ENCODE data around the gene DAAM1. TPM values are rescaled to one million over a fixed set of nuclear protein-coding genes. Genes with fewer than 3 reads are reported as not detected.

DAAM1 gene
- polyA plus RNA-seq, 3 donors from 2014 or later: 7.3 to 14.2 (median 12.1) TPM

DNA sequence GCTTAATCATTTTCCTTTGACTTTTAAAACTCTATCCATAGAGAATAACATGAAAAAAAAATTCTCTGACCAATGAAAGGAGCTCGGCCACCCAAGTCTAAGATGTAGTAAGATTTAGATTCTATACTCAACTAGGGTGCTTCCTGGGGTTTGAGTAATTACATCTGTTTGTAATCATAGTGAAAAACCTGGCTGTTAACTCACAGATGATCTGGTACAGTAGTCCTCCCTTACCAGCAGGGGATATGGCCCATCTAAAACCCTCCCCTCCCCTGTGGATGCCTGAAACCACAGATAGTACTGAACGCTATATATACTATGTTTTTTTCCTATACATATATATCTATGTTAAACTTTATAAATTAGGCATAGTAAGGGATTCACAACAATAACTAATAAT, 89.2 kb downstream of the DAAM1 start:
- peaks cover 4 to 11% (median 11%) of the 10 kb centered on the region in 3 donors for H3K36me3 Mint-ChIP-seq
- H3K4me1 Mint-ChIP-seq: peaks cover 22 to 25% of the 10 kb centered on the region in 2 donors
- DNase-seq: no peak
- H3K27ac Mint-ChIP-seq: no peak overlapping the region
- no peaks in the 10 kb centered on the region for H3K9me3 Mint-ChIP-seq
- no peak overlapping the region for H3K4me3 Mint-ChIP-seq
- peaks cover 0 to 2% (median 2%) of the 10 kb centered on the region in 3 donors for H3K27me3 Mint-ChIP-seq (ENCODE audit: low read depth in 3 of 3)

- Mint-ChIP-seq H3K27ac (no peak overlapping the region), H3K36me3 (peaks cover 6 to 11% (median 11%) of the 10 kb centered on the region in 3 donors), H3K9me3 (no peaks in the 10 kb centered on the region), H3K27me3 (ENCODE audit: low read depth in 3 of 3) (peaks cover 0 to 2% (median 2%) of the 10 kb centered on the region in 3 donors), H3K4me3 (no peak overlapping the region), H3K4me1 (peaks cover 22 to 25% of the 10 kb centered on the region in 2 donors)
- no peak for DNase-seq
These were observed 89.6 kb downstream of the DAAM1 start for GRCh38 chr14:59278111-59278510.

GRCh38 chr14:59280961-59281360, 92.5 kb downstream of the DAAM1 start:
- peaks cover 0 to 2% (median 2%) of the 10 kb centered on the region in 3 donors for H3K27me3 Mint-ChIP-seq (ENCODE audit: low read depth in 3 of 3)
- H3K9me3 Mint-ChIP-seq: peaks cover 3 to 22% (median 11%) of the 10 kb centered on the region in 6 donors
- no peak for DNase-seq
- peaks cover 6% of the 10 kb centered on the region in 2 donors for H3K4me1 Mint-ChIP-seq
- H3K27ac Mint-ChIP-seq: no peak overlapping the region
- H3K36me3 Mint-ChIP-seq: peaks cover 25 to 26% (median 26%) of the 10 kb centered on the region in 3 donors
- no peak overlapping the region for H3K4me3 Mint-ChIP-seq

GRCh38 chr14:59281609-59282377, 93.3 kb downstream of the DAAM1 start:
- H3K27ac Mint-ChIP-seq: no peak overlapping the region
- H3K4me1 Mint-ChIP-seq: no peaks in the 10 kb centered on the region
- H3K4me3 Mint-ChIP-seq: no peak overlapping the region
- peaks cover 25 to 26% (median 26%) of the 10 kb centered on the region in 3 donors for H3K36me3 Mint-ChIP-seq
- H3K27me3 Mint-ChIP-seq (ENCODE audit: low read depth in 3 of 3): peaks cover 0 to 2% (median 2%) of the 10 kb centered on the region in 3 donors
- peaks cover 3 to 22% (median 11%) of the 10 kb centered on the region in 6 donors for H3K9me3 Mint-ChIP-seq
- no peak for DNase-seq

GRCh38 chr14:59282378-59282765, 93.9 kb downstream of the DAAM1 start:
- Mint-ChIP-seq H3K36me3 (peaks cover 25 to 26% (median 26%) of the 10 kb centered on the region in 3 donors), H3K27ac (no peak overlapping the region), H3K27me3 (ENCODE audit: low read depth in 3 of 3) (peaks cover 0 to 2% (median 2%) of the 10 kb centered on the region in 3 donors), H3K4me3 (no peak overlapping the region), H3K4me1 (no peaks in the 10 kb centered on the region), H3K9me3 (peaks cover 3 to 22% (median 11%) of the 10 kb centered on the region in 6 donors)
- DNase-seq: no peak

DNA sequence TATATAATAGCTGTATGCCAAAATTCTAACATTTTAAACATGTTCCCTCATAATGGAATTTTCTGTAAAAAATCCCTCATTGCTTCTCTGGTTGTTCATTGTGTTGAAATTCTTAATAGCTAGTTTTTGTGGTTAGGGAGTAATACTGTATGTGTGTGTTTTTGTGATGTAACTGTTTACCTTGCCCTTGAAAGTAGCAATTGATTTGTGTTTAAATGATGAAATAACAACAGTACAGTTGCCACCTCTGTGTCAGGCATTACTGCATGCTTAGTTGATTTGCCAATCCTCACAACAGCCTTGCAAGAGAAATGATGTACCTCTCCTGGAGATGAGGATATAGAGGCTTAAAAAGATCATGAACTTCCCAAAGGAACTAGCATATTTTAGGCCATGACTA, 94.9 kb downstream of the DAAM1 start:
- peaks cover 0 to 2% (median 2%) of the 10 kb centered on the region in 3 donors for H3K27me3 Mint-ChIP-seq (ENCODE audit: low read depth in 3 of 3)
- H3K4me3 Mint-ChIP-seq: no peak overlapping the region
- DNase-seq: no peak
- H3K9me3 Mint-ChIP-seq: peaks cover 4 to 22% (median 11%) of the 10 kb centered on the region in 6 donors
- H3K4me1 Mint-ChIP-seq: no peaks in the 10 kb centered on the region
- H3K36me3 Mint-ChIP-seq: peaks cover 26 to 31% (median 26%) of the 10 kb centered on the region in 3 donors
- H3K27ac Mint-ChIP-seq: no peak overlapping the region

GRCh38 chr14:59284059-59284458, 95.6 kb downstream of the DAAM1 start:
- H3K27ac Mint-ChIP-seq: no peak overlapping the region

DNA sequence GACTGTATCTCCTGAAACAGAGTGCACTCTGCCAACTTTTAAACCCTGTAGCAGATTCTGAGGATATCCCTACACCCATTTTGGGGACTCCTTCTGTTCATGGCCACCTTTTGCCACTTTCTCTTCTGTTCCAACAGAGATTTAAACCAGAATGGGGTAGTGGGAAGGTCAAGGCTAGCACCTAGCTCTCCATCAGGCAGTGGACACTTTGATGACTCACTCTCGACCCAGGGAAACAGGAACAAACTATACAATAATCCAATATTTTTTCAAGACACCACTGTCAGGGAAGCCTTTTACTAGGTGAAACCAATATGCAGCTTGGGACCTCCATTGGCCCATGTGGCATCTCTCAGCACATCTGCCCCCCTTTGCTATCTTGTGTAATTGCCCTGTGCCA, 103.6 kb downstream of the DAAM1 start:
- H3K27me3 Mint-ChIP-seq (ENCODE audit: low read depth in 3 of 3): peaks cover 0 to 1% (median 0%) of the 10 kb centered on the region in 3 donors
- peaks cover 0 to 2% (median 0%) of the 10 kb centered on the region in 6 donors for H3K9me3 Mint-ChIP-seq
- DNase-seq: no peak
- H3K27ac Mint-ChIP-seq: no peak overlapping the region
- H3K36me3 Mint-ChIP-seq: peaks cover 26 to 41% (median 40%) of the 10 kb centered on the region in 3 donors
- no peak overlapping the region for H3K4me3 Mint-ChIP-seq
- H3K4me1 Mint-ChIP-seq: peaks cover 7 to 12% of the 10 kb centered on the region in 2 donors

More at GRCh38 chr14:59284059-59284458, 95.6 kb downstream of the DAAM1 start:
- peaks cover 28 to 30% (median 29%) of the 10 kb centered on the region in 3 donors for H3K36me3 Mint-ChIP-seq
- no peak overlapping the region for H3K4me3 Mint-ChIP-seq
- no peak for DNase-seq
- no peaks in the 10 kb centered on the region for H3K4me1 Mint-ChIP-seq
- peaks cover 4 to 22% (median 11%) of the 10 kb centered on the region in 6 donors for H3K9me3 Mint-ChIP-seq
- peaks cover 0 to 2% (median 2%) of the 10 kb centered on the region in 3 donors for H3K27me3 Mint-ChIP-seq (ENCODE audit: low read depth in 3 of 3)

DNA sequence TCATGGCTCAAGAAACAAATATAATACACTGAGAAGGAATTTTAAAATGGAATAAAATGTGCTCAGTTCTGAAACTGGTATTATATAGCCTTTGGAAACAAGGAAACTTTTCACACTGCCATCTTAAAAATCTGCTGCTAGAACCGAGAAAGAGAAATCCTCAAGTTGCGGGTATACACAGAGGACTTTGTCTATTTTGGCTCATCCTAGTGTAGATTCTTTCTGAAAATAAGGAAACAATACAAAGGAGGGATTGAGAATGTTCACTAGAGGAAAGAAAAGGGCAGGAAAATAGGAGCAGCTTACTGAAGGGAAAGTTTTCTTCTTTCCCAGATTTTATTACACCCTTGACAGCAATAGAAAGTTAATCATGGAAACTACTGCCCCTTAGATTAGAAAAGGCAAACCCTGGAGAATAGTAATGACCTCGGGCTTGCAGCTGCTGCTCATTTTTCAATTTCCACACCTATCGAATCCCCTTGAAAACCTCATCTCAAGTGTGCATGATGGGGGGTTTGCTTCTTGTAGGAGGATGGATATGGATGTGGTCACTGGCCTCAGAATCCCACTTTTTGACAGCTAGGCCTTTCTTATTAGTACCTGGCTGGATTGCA, 104.6 kb downstream of the DAAM1 start:
- Mint-ChIP-seq H3K36me3 (peaks cover 26 to 41% (median 34%) of the 10 kb centered on the region in 3 donors), H3K4me3 (no peak overlapping the region), H3K9me3 (peaks cover 0 to under 1% (median 0%) of the 10 kb centered on the region in 6 donors), H3K4me1 (peaks cover 12 to 22% of the 10 kb centered on the region in 2 donors), H3K27me3 (ENCODE audit: low read depth in 3 of 3) (peaks cover 0 to 1% (median 0%) of the 10 kb centered on the region in 3 donors), H3K27ac (no peak overlapping the region)
- no peak for DNase-seq

DNA sequence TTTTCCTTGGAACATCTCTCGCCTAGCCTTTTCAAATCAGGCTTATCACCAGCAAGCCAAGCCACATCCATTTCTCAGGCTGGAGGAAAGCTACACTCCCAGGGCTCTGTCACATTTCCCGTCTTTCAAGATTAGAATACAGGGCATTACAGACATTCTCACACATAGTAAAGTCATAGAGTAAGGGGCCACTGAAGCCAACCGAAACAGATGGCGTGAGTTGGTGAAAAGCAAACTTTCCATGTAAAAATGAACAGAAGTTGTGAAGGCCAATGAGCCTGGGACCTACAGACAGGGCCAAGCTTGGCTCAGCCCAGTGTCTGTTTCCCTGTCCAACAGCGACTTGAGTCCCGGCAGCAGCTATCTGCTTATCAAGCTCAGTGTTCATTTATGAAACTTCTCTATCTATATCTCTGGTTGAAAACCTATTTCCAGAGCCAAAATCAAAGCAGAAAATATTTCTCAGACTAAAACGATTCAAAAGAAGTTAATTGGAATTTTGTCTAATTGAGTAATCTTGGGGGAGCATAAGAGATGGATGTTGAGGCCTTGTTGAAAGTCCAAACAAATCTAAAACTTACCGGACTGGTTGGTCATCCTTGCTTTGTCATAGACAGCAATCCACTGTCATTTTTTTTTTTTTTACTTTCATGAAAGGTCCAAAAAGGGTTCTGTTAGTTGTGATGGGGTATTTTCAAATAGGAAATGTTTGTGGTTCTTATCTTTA, 105.6 kb downstream of the DAAM1 start:
- Mint-ChIP-seq H3K4me1 (peaks cover 14 to 30% of the 10 kb centered on the region in 2 donors), H3K9me3 (no peaks in the 10 kb centered on the region), H3K36me3 (peaks cover 23 to 37% (median 34%) of the 10 kb centered on the region in 3 donors)

DNA sequence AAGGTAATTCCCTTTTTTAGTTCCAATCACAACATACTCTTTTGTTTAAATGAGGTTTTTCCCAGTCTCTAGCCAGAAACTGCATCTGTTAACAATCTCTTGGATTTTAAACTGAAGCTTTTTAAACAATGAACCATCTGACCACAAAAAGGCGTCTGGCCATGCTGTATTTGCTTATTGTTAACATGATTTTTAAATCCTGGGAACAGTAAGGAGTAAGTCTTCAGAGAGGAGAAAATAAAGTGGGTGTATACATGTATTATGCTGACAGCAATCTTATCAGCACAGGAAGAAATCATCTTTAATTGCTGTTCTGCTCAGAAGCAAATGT, 106.2 kb downstream of the DAAM1 start:
- peaks cover 0 to 3% (median 0%) of the 10 kb centered on the region in 3 donors for H3K27me3 Mint-ChIP-seq (ENCODE audit: low read depth in 3 of 3)
- no peak for DNase-seq
- H3K4me1 Mint-ChIP-seq: peaks cover 14 to 30% of the 10 kb centered on the region in 2 donors
- H3K4me3 Mint-ChIP-seq: no peak overlapping the region
- H3K27ac Mint-ChIP-seq: no peak overlapping the region
- peaks cover 23 to 37% (median 34%) of the 10 kb centered on the region in 3 donors for H3K36me3 Mint-ChIP-seq
- H3K9me3 Mint-ChIP-seq: no peaks in the 10 kb centered on the region

More for the DNA sequence above, 105.6 kb downstream of the DAAM1 start:
- no peak overlapping the region for H3K27ac Mint-ChIP-seq
- peaks cover 0 to 1% (median 0%) of the 10 kb centered on the region in 3 donors for H3K27me3 Mint-ChIP-seq (ENCODE audit: low read depth in 3 of 3)
- DNase-seq: no peak
- H3K4me3 Mint-ChIP-seq: no peak overlapping the region

- H3K4me3 Mint-ChIP-seq: no peak overlapping the region
- no peak overlapping the region for H3K27ac Mint-ChIP-seq
- DNase-seq: no peak
- peaks cover 15 to 35% of the 10 kb centered on the region in 2 donors for H3K4me1 Mint-ChIP-seq
- H3K27me3 Mint-ChIP-seq (ENCODE audit: low read depth in 3 of 3): peaks cover 0 to 1% (median 0%) of the 10 kb centered on the region in 3 donors
- H3K9me3 Mint-ChIP-seq: no peaks in the 10 kb centered on the region
- peaks cover 23 to 35% (median 29%) of the 10 kb centered on the region in 3 donors for H3K36me3 Mint-ChIP-seq
These were observed 107.5 kb downstream of the DAAM1 start for GRCh38 chr14:59295951-59296350.

- no peak overlapping the region for H3K4me3 Mint-ChIP-seq
- peaks cover 19 to 29% (median 24%) of the 10 kb centered on the region in 3 donors for H3K36me3 Mint-ChIP-seq
- H3K27ac Mint-ChIP-seq: no peak overlapping the region
- peaks cover 0 to 1% (median 0%) of the 10 kb centered on the region in 3 donors for H3K27me3 Mint-ChIP-seq (ENCODE audit: low read depth in 3 of 3)
- H3K9me3 Mint-ChIP-seq: no peaks in the 10 kb centered on the region
- peaks cover 20 to 40% of the 10 kb centered on the region in 2 donors for H3K4me1 Mint-ChIP-seq
- DNase-seq: no peak
These were observed 108.0 kb downstream of the DAAM1 start for GRCh38 chr14:59296508-59296907.

Data from immature natural killer cell (primary cell).